Hindlimb muscle (tissue), 1 donor: ENCODE results near the gene CREG2. TPM values are rescaled to one million over a fixed set of nuclear protein-coding genes. Genes with fewer than 3 reads are reported as not detected.
A peak's percentile ranks its signal among the peaks of the same experiment; 100 is the strongest.

Experiments
- DNase-seq: peaks from one replicate; pipeline ENCODE4 v3.0.0-alpha.2; 2013
- polyA plus RNA-seq: library from polyadenylated mRNA; unstranded; fragments of 120-200 nt; gene quantifications from one replicate; pipeline ENCODE4 v1.2.1, GENCODE V29; 2013; ENCODE audit not compliant: insufficient read length

CREG2 gene
- polyA plus RNA-seq = 6.7 TPM

- DNase-seq = peak; percentile 60
Measured at GRCh38 chr2:101387151-101387834, at the start of gene CREG2. Gene CREG2, minus strand, starts transcription at chr2:101387503. Its CDS starts 46 bp downstream, at chr2:101387457.

GRCh38 chr2:101435001-101435862, 47.9 kb upstream of the CREG2 start:
- peak; percentile 38 for DNase-seq

GRCh38 chr2:101433465-101433864, 46.2 kb upstream of the CREG2 start:
- no peak for DNase-seq

GRCh38 chr2:101432411-101433181, 45.3 kb upstream of the CREG2 start:
- DNase-seq = no peak

GRCh38 chr2:101431486-101431885, 44.2 kb upstream of the CREG2 start:
- no peak for DNase-seq

- no peak for DNase-seq
Measured at GRCh38 chr2:101430156-101430555, 42.9 kb upstream of the CREG2 start.

GRCh38 chr2:101429453-101429852, 42.1 kb upstream of the CREG2 start:
- DNase-seq = no peak

GRCh38 chr2:101428422-101429176, 41.3 kb upstream of the CREG2 start:
- DNase-seq = no peak

- DNase-seq = no peak
Measured at GRCh38 chr2:101427743-101428142, 40.4 kb upstream of the CREG2 start.

GRCh38 chr2:101427240-101427639, 39.9 kb upstream of the CREG2 start:
- no peak for DNase-seq

- DNase-seq = no peak
Measured at GRCh38 chr2:101426822-101427221, 39.5 kb upstream of the CREG2 start.

- DNase-seq = no peak
Measured at GRCh38 chr2:101420623-101421022, 33.3 kb upstream of the CREG2 start.

- DNase-seq = peak; percentile 68
Measured at GRCh38 chr2:101419096-101419663, 31.9 kb upstream of the CREG2 start.

- peak; percentile 42 for DNase-seq
Measured at GRCh38 chr2:101418460-101419095, 31.3 kb upstream of the CREG2 start.

GRCh38 chr2:101416609-101417008, 29.3 kb upstream of the CREG2 start:
- no peak for DNase-seq

GRCh38 chr2:101415884-101416283, 28.6 kb upstream of the CREG2 start:
- no peak for DNase-seq

- no peak for DNase-seq
Measured at GRCh38 chr2:101415220-101415619, 27.9 kb upstream of the CREG2 start.

GRCh38 chr2:101412092-101412694, 24.9 kb upstream of the CREG2 start:
- no peak for DNase-seq

- DNase-seq = no peak
Measured at GRCh38 chr2:101410746-101411145, 23.4 kb upstream of the CREG2 start.

GRCh38 chr2:101410114-101410513, 22.8 kb upstream of the CREG2 start:
- DNase-seq = no peak

GRCh38 chr2:101409699-101410098, 22.4 kb upstream of the CREG2 start:
- no peak for DNase-seq
